Stimulated activated CD4-positive, alpha-beta T cell treated with anti-CD3 and anti-CD28 coated beads, Interleukin-4, amount 100 ng/mL, for 1 hour (primary cell): ENCODE measurements around the gene EHF.

Experiments used
- DNase-seq: peaks from one replicate; pipeline ENCODE4 v3.0.0-alpha.2; 2020

Gene EHF

GRCh38 chr11:34647131-34647530 lies 26.2 kb downstream of the EHF start:
- no peak for DNase-seq

GRCh38 chr11:34647532-34647931 lies 26.6 kb downstream of the EHF start:
- no peak for DNase-seq

- DNase-seq: no peak
Observed at GRCh38 chr11:34648036-34648435, 27.1 kb downstream of the EHF start.

- DNase-seq: no peak
Observed at GRCh38 chr11:34649597-34649996, 28.7 kb downstream of the EHF start.

- DNase-seq: peak; percentile 71
Observed at GRCh38 chr11:34650528-34650927, 29.6 kb downstream of the EHF start.

- DNase-seq: no peak
Observed at GRCh38 chr11:34651551-34651950, 30.7 kb downstream of the EHF start.

GRCh38 chr11:34652191-34652973 lies 31.5 kb downstream of the EHF start:
- no peak for DNase-seq

GRCh38 chr11:34653031-34653430 lies 32.1 kb downstream of the EHF start:
- no peak for DNase-seq

- DNase-seq: no peak
Observed at GRCh38 chr11:34653851-34654482, 33.1 kb downstream of the EHF start.

GRCh38 chr11:34654483-34655334 lies 33.8 kb downstream of the EHF start:
- DNase-seq: no peak

- DNase-seq: no peak
Observed at GRCh38 chr11:34655335-34656008, 34.6 kb downstream of the EHF start.

GRCh38 chr11:34656062-34656720 lies 35.3 kb downstream of the EHF start:
- DNase-seq: no peak

GRCh38 chr11:34658071-34659015 lies 37.5 kb downstream of the EHF start:
- DNase-seq: no peak

GRCh38 chr11:34659096-34659733 lies 38.3 kb downstream of the EHF start:
- no peak for DNase-seq

- no peak for DNase-seq
Observed at GRCh38 chr11:34665077-34665835, 44.4 kb downstream of the EHF start.

- no peak for DNase-seq
Observed at GRCh38 chr11:34667810-34668582, 47.1 kb downstream of the EHF start.

- no peak for DNase-seq
Observed at GRCh38 chr11:34668583-34669053, 47.7 kb downstream of the EHF start.

- DNase-seq: no peak
Observed at GRCh38 chr11:34669458-34669857, 48.6 kb downstream of the EHF start.

GRCh38 chr11:34671117-34671516 lies 50.2 kb downstream of the EHF start:
- no peak for DNase-seq
